GM10266 (cell line): ENCODE measurements around the gene BAHCC1.

Source experiments
- DNase-seq: peaks from one replicate; pipeline ENCODE4 v3.0.0; 2012; ENCODE audit errors: extremely low spot score
- CTCF ChIP-seq: IDR thresholded peaks from 2 replicates; pipeline ENCODE4 v1.5.1; 2012; ENCODE audit warnings: mild to moderate bottlenecking, low read depth; ENCODE audit not compliant: control insufficient read depth, insufficient read depth; ENCODE audit errors: missing control alignments

BAHCC1 gene

GRCh38 chr17:81386141-81386645, 9.1 kb upstream of the BAHCC1 start:
- no peak for DNase-seq
- no peak for TF ChIP-seq CTCF

GRCh38 chr17:81386646-81387099, 8.6 kb upstream of the BAHCC1 start:
- TF ChIP-seq CTCF: peak; percentile 0
- DNase-seq: no peak

- no peak for TF ChIP-seq CTCF
- DNase-seq: peak; percentile 93
Observed at GRCh38 chr17:81387100-81388090, 7.9 kb upstream of the BAHCC1 start.

GRCh38 chr17:81388091-81388611, 7.1 kb upstream of the BAHCC1 start:
- TF ChIP-seq CTCF: no peak
- no peak for DNase-seq

- TF ChIP-seq CTCF: no peak
- DNase-seq: no peak
Observed at GRCh38 chr17:81388612-81389367, 6.5 kb upstream of the BAHCC1 start.

GRCh38 chr17:81389585-81389984, 5.7 kb upstream of the BAHCC1 start:
- no peak for TF ChIP-seq CTCF
- no peak for DNase-seq
